Ovary (tissue), 3 donors: ENCODE measurements around the gene KCNJ5.

ENCODE experiments used
- EP300 ChIP-seq: sonication (generic); formaldehyde crosslinking; IDR thresholded peaks from one replicate; pipeline ENCODE4 v1.6.1; 2017; ENCODE audit warnings: antibody characterized with exemption
- POLR2A ChIP-seq: fragments of 450-650 bp; IDR thresholded peaks from one replicate; pipeline ENCODE4 v1.6.1; 2017; ENCODE audit warnings: antibody characterized with exemption, mild to moderate bottlenecking, moderate library complexity
- TF ChIP-seq, protein P1 (sequence below), 3 donors: fragments of 450-650 bp in 2 of 3; fragments of 200-600 bp in 1 of 3; IDR thresholded peaks; one replicate each; pipeline versions ENCODE4 v1.5.1 to v1.8.0; 2016 to 2022; ENCODE audit warnings: antibody characterized with exemption in 3 of 3, mild to moderate bottlenecking in 1 of 3
- donor health status: DM: no; HTN: no; CAD: no.

DNA sequence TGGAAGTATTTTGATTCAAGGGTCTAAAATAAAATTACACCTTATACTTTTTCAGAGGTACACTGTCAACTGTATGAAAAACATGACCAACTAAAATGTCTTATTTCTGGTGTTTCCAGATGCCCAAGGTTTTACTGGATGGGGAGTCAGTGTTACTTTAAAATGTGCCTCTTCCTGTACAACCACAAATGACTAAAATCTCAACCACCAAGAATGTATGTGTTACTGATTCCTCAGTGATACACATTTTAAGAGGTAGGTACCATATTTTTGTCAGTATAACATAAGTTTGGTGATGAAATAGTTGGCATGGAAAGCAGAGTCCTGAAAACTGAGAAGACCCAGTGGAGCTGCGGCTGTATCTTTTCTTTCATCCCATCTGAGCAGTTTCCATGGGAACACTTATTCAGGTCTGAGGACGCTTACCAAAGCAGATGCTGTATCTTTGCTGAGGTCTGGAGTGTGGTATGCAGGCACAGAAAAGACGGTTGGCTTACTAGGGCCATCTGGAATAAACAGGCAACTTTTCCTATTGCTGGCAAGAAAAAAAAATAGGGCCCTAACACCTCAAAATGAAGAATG is 72.7 kb downstream of the KCNJ5 start:
- TF ChIP-seq, protein P1, sequence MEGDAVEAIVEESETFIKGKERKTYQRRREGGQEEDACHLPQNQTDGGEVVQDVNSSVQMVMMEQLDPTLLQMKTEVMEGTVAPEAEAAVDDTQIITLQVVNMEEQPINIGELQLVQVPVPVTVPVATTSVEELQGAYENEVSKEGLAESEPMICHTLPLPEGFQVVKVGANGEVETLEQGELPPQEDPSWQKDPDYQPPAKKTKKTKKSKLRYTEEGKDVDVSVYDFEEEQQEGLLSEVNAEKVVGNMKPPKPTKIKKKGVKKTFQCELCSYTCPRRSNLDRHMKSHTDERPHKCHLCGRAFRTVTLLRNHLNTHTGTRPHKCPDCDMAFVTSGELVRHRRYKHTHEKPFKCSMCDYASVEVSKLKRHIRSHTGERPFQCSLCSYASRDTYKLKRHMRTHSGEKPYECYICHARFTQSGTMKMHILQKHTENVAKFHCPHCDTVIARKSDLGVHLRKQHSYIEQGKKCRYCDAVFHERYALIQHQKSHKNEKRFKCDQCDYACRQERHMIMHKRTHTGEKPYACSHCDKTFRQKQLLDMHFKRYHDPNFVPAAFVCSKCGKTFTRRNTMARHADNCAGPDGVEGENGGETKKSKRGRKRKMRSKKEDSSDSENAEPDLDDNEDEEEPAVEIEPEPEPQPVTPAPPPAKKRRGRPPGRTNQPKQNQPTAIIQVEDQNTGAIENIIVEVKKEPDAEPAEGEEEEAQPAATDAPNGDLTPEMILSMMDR (IDR thresholded peaks at IDR 0.05), result no peak
- no peak for TF ChIP-seq POLR2A
- no peak for TF ChIP-seq EP300
